ENCODE data around the gene MRO. TPM values are rescaled to one million over a fixed set of nuclear protein-coding genes. Genes with fewer than 3 reads are reported as not detected.

Gene MRO
- total RNA-seq, 2 donors from 2014 or later = not detected

DNA sequence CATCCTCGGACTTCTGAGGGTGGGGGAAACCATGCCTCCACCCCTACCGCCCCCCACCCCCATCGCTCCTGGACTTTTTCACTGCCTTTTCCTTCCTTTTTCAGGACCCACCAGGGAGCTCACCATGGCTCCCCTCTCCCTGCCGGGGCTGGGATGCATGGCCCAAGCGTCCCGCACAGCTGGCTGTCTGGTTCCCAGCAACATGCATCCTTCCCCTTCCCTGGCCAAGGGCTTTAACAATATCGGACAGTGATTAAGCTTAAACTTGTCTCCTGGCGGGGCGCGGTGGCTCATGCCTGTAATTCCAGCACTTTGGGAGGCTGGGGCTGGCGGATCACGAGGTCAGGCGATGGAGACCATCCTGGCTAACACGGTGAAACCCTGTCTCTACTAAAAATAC is 44.1 kb downstream of the MRO start:
- Mint-ChIP-seq H3K36me3 (ENCODE audit: insufficient read depth in 2 of 2) (no peaks in the 10 kb centered on the region), H3K4me3 (no peak overlapping the region)

DNA sequence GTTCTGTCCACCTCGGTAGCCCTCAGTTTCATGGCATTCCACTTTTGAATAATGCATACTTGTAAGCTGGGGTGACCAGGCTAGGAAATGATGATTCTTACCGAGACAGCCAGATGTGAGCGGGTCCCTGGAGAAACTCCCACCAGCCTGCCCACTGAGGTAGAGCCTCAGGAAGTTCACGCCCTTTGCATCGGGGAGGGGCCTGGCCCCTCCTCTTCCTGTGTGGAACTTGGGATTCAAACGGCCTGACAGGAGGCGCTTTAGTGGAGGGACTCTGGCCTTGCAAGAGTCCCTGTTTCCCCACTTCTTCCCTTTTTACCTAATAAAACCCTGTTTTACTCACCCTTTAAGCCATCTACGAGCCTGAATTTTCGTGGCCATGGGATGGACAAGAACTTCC is 44.6 kb downstream of the MRO start:
- Mint-ChIP-seq H3K27ac (no peak overlapping the region), H3K4me1 (ENCODE audit: low read depth) (no peaks in the 10 kb centered on the region), H3K4me3 (no peak overlapping the region), H3K27me3 (ENCODE audit: low read depth) (peaks cover 13% of the 10 kb centered on the region), H3K9me3 (peaks cover 0 to 2% of the 10 kb centered on the region in 2 donors), H3K36me3 (ENCODE audit: insufficient read depth in 2 of 2) (no peaks in the 10 kb centered on the region)
- no peak for ATAC-seq (replicated peaks in 1 of 2)
- no peak for DNase-seq

More for the DNA sequence above, 44.1 kb downstream of the MRO start:
- DNase-seq (no peak), ATAC-seq (replicated peaks in 1 of 2) (no peak)
- no peaks in the 10 kb centered on the region for H3K4me1 Mint-ChIP-seq (ENCODE audit: low read depth)
- H3K27me3 Mint-ChIP-seq (ENCODE audit: low read depth) = peaks cover 13% of the 10 kb centered on the region
- H3K27ac Mint-ChIP-seq = no peak overlapping the region
- H3K9me3 Mint-ChIP-seq = peaks cover 0 to 2% of the 10 kb centered on the region in 2 donors

DNA sequence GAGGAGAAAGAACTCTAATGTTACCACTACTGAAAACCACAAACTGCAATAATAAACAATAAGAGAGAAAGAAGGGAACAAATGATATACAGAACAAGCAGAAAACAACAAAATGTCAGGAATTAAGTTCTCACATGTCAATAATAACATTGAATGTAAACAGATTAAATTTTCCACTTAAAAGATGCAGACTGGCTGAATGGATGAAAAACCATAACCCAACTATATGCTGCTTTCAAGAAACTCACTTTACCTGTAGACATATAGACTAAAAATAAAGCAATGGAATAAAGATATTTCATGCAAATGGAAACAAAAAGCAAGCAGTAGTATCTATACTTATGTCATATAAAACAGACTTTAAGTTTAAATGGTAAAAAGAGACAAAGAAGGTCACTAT is 50.4 kb downstream of the MRO start:
- Mint-ChIP-seq H3K27me3 (ENCODE audit: low read depth) (peaks cover 32% of the 10 kb centered on the region), H3K36me3 (ENCODE audit: insufficient read depth in 2 of 2) (peaks cover 10 to 15% of the 10 kb centered on the region in 2 donors), H3K9me3 (peaks cover 16 to 25% of the 10 kb centered on the region in 2 donors), H3K4me1 (ENCODE audit: low read depth) (no peaks in the 10 kb centered on the region), H3K4me3 (no peak overlapping the region), H3K27ac (no peak overlapping the region)
- DNase-seq (no peak), ATAC-seq (replicated peaks in 1 of 2) (no peak)

DNA sequence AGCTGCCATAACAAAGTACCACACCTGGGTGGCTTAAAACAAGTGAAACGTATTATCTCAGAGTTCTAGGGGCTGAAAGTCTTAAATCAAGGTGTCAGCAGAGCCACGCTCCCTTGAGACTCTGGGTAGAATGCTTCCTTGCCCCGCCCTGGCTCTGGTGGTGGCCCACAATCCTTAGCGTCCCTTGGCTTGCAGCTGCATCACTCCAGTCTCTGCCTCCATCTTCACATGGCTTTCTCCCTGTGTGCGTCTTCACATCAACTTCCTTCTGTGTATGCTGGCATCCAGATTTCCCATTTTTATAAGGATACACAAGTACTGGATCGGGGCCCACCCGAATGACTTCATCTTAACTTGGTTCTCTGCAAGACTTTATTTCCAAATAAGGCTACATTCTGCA is 62.5 kb downstream of the MRO start:
- H3K36me3 Mint-ChIP-seq (ENCODE audit: insufficient read depth in 2 of 2) = no peaks in the 10 kb centered on the region
- H3K27me3 Mint-ChIP-seq (ENCODE audit: low read depth) = peaks cover 10% of the 10 kb centered on the region
- no peak overlapping the region for H3K27ac Mint-ChIP-seq
- no peak overlapping the region for H3K4me3 Mint-ChIP-seq
- ATAC-seq (replicated peaks in 1 of 2) (no peak), DNase-seq (no peak)
- H3K4me1 Mint-ChIP-seq (ENCODE audit: low read depth) = no peaks in the 10 kb centered on the region
- no peaks in the 10 kb centered on the region for H3K9me3 Mint-ChIP-seq

DNA sequence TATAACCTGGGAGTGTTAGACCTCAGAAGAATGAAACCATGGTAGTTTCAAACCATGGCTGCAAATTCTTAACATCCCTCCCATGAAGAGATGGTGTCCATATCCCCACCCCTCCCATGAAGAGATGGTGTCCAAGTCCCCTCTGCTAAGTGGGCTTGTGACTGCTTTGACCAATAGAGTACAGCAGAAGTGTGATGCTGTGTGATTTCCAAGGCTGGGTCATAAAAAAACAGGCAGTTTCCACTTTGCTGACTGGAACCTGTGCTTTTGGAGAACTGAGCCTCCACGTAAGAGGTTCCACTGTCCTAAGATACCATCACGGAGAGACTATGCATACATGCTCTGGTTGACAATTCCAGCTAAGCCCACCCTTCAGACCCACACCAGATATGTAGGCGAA is 65.5 kb downstream of the MRO start:
- DNase-seq (no peak), ATAC-seq (replicated peaks in 1 of 2) (no peak)
- Mint-ChIP-seq H3K4me3 (no peak overlapping the region), H3K27ac (no peak overlapping the region), H3K4me1 (ENCODE audit: low read depth) (no peaks in the 10 kb centered on the region), H3K36me3 (ENCODE audit: insufficient read depth in 2 of 2) (no peaks in the 10 kb centered on the region), H3K27me3 (ENCODE audit: low read depth) (peaks cover 20% of the 10 kb centered on the region), H3K9me3 (no peaks in the 10 kb centered on the region)

DNA sequence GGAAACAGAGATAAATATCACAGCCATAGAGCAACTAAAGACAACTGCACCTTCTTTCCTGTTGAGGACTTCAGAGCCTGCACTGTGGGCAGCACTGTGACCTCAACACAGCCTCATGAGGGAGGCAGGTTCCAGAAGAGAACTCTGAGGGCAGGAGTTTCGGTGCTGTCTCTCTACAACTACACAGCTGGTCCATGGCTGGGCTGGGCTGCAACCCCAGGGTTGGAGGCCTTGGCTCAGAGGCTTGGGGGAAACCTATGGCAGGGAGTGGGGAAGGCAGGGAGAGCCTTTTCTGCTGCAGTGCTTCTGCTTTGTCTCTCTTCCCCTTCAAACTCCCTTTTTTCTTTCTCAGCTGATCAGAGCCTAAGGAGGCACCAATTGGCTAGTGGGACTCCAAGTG is 66.5 kb downstream of the MRO start:
- no peak for DNase-seq
- Mint-ChIP-seq H3K36me3 (ENCODE audit: insufficient read depth in 2 of 2) (no peaks in the 10 kb centered on the region), H3K27ac (no peak overlapping the region), H3K4me1 (ENCODE audit: low read depth) (no peaks in the 10 kb centered on the region), H3K9me3 (no peaks in the 10 kb centered on the region), H3K4me3 (no peak overlapping the region), H3K27me3 (ENCODE audit: low read depth) (peaks cover 19% of the 10 kb centered on the region)
- ATAC-seq (replicated peaks in 1 of 2) = no peak

DNA sequence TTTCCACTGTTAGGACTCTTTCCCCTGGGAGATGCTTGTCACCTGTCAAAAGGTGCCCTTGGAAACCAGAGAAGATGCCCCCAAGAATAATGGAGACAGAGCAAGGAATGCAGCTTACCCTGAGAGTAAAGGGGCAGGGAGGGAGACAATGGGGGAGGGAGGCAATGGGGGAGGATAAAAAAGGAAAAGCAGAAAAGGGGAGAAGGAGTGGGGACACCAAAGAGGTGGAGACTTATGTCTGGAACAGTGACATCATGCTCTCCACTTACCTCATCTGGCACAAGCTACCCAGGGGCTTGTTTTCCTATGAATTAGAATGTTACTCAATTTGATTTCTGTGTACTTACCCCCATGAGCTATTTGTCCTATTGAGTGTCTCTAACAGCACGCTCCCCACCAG is 67.9 kb downstream of the MRO start:
- Mint-ChIP-seq H3K4me3 (no peak overlapping the region), H3K9me3 (no peaks in the 10 kb centered on the region), H3K27ac (no peak overlapping the region), H3K27me3 (ENCODE audit: low read depth) (peaks cover 19% of the 10 kb centered on the region), H3K4me1 (ENCODE audit: low read depth) (no peaks in the 10 kb centered on the region), H3K36me3 (ENCODE audit: insufficient read depth in 2 of 2) (no peaks in the 10 kb centered on the region)
- DNase-seq (no peak), ATAC-seq (replicated peaks in 1 of 2) (no peak)

DNA sequence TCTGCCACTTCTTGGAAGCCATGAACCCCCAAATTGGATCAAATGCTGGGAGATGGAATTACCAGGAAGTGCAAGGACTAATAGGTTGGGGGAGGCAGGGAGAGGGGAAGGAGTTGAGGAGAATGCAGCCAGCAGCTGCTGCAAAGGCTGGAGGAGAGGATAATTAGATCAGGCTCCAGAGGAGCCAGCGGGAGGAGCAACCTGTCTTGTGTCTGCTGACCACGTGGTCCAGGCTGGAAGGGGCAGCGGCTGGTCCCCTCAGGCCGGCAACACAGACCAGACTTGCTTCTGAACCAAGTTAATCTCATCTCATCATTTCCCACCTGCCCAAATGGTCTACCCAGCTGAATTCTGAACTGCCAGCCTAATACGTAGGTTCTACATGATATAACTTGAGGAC is 68.3 kb downstream of the MRO start:
- Mint-ChIP-seq H3K4me1 (ENCODE audit: low read depth) (no peaks in the 10 kb centered on the region), H3K9me3 (no peaks in the 10 kb centered on the region), H3K36me3 (ENCODE audit: insufficient read depth in 2 of 2) (no peaks in the 10 kb centered on the region), H3K27me3 (ENCODE audit: low read depth) (peaks cover 19% of the 10 kb centered on the region), H3K27ac (no peak overlapping the region), H3K4me3 (no peak overlapping the region)
- ATAC-seq (replicated peaks in 1 of 2) (no peak), DNase-seq (no peak)

DNA sequence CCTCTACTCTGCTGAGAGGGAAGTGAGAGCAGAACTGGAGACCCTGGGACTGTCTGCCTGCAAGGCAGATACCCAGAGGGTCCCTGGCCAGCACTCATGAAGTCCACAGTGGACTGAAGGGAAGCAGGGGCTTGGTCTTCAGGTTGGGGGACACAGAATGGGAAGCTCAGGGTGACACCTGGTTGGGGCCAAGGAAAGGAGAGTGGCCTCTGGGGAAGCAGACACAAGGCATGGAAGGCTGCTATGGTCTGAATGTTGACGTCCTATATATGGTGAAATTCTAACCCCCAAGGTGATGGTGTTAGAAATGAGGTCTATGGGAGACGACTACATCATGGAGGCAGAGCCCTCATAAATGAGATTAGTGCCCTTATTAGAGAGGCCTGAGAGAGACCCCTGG is 69.3 kb downstream of the MRO start:
- no peaks in the 10 kb centered on the region for H3K9me3 Mint-ChIP-seq
- no peaks in the 10 kb centered on the region for H3K36me3 Mint-ChIP-seq (ENCODE audit: insufficient read depth in 2 of 2)
- no peak overlapping the region for H3K27ac Mint-ChIP-seq
- ATAC-seq (replicated peaks in 1 of 2) (no peak), DNase-seq (no peak)
- H3K27me3 Mint-ChIP-seq (ENCODE audit: low read depth) = peaks cover 24% of the 10 kb centered on the region
- no peak overlapping the region for H3K4me3 Mint-ChIP-seq
- H3K4me1 Mint-ChIP-seq (ENCODE audit: low read depth) = no peaks in the 10 kb centered on the region

DNA sequence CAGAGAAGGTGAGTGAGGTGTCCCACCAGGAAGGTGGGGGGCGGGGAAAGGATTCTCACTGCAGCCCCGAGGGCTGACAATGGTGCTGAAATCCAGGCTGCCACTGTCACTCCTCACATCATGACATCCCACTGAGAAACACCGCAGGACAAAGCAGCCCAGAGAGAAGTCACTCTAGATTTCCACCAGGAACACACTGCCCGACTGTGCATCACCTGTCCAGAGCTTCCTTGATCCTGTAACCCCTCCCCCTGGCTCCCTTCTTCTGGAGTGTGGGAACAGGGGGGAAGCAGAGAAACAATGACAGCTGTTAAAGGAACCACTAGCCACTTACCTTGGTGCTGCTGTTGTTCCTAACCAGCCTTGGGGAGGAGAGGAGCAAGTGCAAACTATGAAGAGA is 69.9 kb downstream of the MRO start:
- no peak for DNase-seq

DNA sequence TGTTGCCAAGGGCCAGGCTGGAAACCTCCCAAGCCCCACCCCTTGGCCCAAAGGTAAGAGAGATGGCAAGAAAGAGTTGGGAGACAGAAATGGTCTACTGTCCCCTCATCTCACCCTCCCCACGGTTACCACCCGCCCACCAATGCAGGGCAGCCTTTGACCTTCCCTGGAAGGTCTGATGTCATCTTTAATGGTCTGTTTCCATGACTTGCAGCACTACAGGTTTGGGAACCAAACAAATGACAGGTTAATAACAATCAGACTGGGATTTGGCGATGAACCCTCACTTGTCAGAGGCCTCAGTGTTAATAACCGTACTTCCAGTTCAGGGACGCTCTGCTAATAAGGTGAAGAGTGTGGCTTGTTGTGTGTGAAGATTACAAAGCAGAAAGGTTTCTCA is 70.4 kb downstream of the MRO start:
- H3K27me3 Mint-ChIP-seq (ENCODE audit: low read depth) = peaks cover 26% of the 10 kb centered on the region
- ATAC-seq (replicated peaks in 1 of 2) (no peak), DNase-seq (no peak)
- H3K4me1 Mint-ChIP-seq (ENCODE audit: low read depth) = no peaks in the 10 kb centered on the region
- no peaks in the 10 kb centered on the region for H3K36me3 Mint-ChIP-seq (ENCODE audit: insufficient read depth in 2 of 2)
- no peaks in the 10 kb centered on the region for H3K9me3 Mint-ChIP-seq
- no peak overlapping the region for H3K27ac Mint-ChIP-seq
- H3K4me3 Mint-ChIP-seq = no peak overlapping the region

More for the DNA sequence above, 69.9 kb downstream of the MRO start:
- no peak for ATAC-seq (replicated peaks in 1 of 2)
- Mint-ChIP-seq H3K36me3 (ENCODE audit: insufficient read depth in 2 of 2) (no peaks in the 10 kb centered on the region), H3K27me3 (ENCODE audit: low read depth) (peaks cover 24% of the 10 kb centered on the region), H3K4me3 (no peak overlapping the region), H3K9me3 (no peaks in the 10 kb centered on the region), H3K27ac (no peak overlapping the region), H3K4me1 (ENCODE audit: low read depth) (no peaks in the 10 kb centered on the region)

DNA sequence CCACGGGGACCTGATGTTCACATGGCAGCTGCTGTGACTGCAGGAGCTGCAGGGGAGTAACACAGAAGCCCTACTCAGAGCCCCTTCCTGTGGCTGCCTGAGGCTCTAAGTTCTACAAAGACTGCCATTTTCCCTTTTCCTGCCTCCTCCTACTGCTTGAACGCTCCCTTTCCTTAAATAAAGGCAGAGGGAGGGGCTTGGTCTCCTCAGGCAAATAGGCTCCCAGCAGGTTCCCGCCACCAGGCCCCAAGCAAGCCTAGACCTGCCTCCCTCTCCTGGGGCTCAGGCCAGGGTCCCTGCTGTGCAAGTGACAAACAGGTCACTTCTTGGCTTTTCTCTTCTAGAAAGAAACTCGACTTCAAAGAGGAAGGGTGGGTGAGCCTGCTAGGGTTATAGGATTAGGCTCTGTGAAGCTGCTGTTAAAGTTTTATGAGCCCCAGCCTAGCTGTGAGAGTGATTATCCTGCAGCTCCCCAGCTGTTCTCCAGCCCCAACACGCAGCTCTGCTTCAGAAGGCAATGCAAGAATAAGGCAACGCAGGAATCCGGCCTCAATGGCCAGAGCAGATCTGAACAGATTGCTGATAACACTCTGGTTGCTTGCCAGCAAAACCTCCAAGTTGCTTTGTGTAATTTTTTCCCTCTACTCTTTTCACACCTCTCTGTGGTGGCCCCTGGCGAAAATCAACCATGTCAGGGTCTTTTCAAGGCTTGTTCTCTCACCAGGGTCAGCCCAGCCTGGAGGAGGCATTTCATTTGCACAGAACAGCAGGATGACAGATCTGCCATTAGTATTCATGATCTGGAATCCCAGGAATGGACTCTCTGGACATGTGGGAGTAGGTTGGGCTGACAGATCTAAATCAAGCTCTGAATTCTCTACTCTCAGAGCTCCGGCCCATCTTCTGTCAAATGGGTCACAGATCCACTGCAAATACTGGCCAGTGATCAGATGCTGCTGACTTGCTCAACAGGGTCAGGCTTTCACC is 71.3 kb downstream of the MRO start:
- Mint-ChIP-seq H3K9me3 (peaks cover 0 to 2% of the 10 kb centered on the region in 2 donors), H3K27me3 (ENCODE audit: low read depth) (peaks cover 34% of the 10 kb centered on the region), H3K4me1 (ENCODE audit: low read depth) (no peaks in the 10 kb centered on the region), H3K36me3 (ENCODE audit: insufficient read depth in 2 of 2) (peaks cover 0 to 1% of the 10 kb centered on the region in 2 donors), H3K4me3 (no peak overlapping the region), H3K27ac (no peak overlapping the region)
- DNase-seq (no peak), ATAC-seq (replicated peaks in 1 of 2) (no peak)

DNA sequence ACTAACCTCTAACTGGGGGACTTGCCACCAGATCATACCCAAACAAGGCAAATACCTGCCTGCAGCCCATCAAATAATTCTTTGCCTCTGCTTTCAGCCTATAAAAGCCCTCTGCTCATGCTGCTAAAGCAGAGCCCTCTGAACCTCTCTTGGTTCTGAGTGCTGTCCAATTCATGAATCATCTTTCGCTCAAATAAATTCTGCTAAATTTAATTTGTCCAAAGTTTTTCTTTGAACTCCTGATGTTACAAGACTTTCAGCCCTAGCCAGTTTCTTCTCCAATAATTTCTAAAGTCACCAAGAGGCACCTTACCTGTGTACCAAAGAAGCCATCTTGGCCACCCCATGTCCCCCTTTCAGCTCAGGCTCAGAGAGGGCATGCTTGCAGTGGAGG is 72.0 kb downstream of the MRO start:
- Mint-ChIP-seq H3K27me3 (ENCODE audit: low read depth) (peaks cover 34% of the 10 kb centered on the region), H3K9me3 (peaks cover 0 to 2% of the 10 kb centered on the region in 2 donors), H3K27ac (no peak overlapping the region), H3K4me3 (no peak overlapping the region), H3K4me1 (ENCODE audit: low read depth) (no peaks in the 10 kb centered on the region), H3K36me3 (ENCODE audit: insufficient read depth in 2 of 2) (peaks cover 0 to 1% of the 10 kb centered on the region in 2 donors)
- ATAC-seq (replicated peaks in 1 of 2) (no peak), DNase-seq (no peak)

DNA sequence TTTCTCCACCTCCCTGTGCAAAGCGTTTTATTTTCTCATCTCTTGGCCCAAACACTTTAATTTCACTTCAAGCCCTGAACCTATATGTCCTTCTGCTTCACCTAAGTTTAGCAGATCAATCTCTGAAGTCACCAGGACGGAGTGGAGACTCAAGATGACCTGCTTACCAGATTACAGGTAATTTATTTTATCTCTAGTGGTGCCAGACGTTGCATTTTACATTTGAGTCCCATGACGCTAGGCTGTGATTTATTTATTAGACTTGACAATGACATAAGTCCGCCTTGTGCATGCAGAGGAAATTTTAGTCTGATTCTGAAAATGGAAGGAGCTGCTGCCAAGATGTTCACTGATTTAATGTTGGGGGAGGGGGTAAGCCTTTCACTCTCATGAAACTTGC is 73.9 kb downstream of the MRO start:
- Mint-ChIP-seq H3K27ac (no peak overlapping the region), H3K9me3 (peaks cover 0 to 2% of the 10 kb centered on the region in 2 donors)

More for the DNA sequence above, 73.9 kb downstream of the MRO start:
- peaks cover 24% of the 10 kb centered on the region for H3K27me3 Mint-ChIP-seq (ENCODE audit: low read depth)
- no peaks in the 10 kb centered on the region for H3K4me1 Mint-ChIP-seq (ENCODE audit: low read depth)
- H3K4me3 Mint-ChIP-seq = no peak overlapping the region
- peaks cover 0 to 1% of the 10 kb centered on the region in 2 donors for H3K36me3 Mint-ChIP-seq (ENCODE audit: insufficient read depth in 2 of 2)
- DNase-seq (no peak), ATAC-seq (replicated peaks in 1 of 2) (no peak)
